Brain pericyte (primary cell): ENCODE measurements around the gene G6PC3.
"Not testable (repeated sequence)": the region's sequence is repeated elsewhere in the genome, so short reads cannot be mapped to it uniquely, and the experiment has no call there.

Source experiments
- DNase-seq: peaks from one replicate; pipeline ENCODE4 v3.0.0-alpha.2; 2012; ENCODE audit warnings: low read depth, low spot score

Gene G6PC3, protein sequence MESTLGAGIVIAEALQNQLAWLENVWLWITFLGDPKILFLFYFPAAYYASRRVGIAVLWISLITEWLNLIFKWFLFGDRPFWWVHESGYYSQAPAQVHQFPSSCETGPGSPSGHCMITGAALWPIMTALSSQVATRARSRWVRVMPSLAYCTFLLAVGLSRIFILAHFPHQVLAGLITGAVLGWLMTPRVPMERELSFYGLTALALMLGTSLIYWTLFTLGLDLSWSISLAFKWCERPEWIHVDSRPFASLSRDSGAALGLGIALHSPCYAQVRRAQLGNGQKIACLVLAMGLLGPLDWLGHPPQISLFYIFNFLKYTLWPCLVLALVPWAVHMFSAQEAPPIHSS

GRCh38 chr17:44070455-44071197 lies at the start of gene G6PC3:
Gene G6PC3 (plus strand): TSS chr17:44070735. CDS start chr17:44070966, 231 bp downstream.
- peak; percentile 94 for DNase-seq

DNA sequence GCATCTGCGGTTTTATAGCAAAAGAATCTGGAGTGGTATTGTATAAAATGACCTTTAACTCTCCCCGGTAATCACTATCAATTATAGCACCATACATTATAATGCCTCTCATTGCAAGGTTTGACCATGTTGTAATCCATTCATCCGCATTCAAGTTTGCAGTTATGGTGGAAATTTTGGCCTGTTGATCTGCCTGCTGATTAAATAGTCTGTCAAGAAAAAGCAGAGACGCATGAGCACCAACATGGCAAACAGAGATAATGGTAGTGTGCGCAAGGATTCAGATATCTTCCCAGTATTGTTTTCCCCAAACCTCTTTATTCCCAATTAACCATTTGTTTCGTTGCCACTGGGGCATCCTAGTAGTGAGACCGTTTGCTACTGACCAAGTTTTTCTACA lies 49.3 kb upstream of the G6PC3 start:
- DNase-seq: not testable (repeated sequence)

GRCh38 chr17:44022246-44022645 lies 48.3 kb upstream of the G6PC3 start:
- no peak for DNase-seq

- DNase-seq: no peak
Measured at GRCh38 chr17:44023545-44024270, 46.8 kb upstream of the G6PC3 start.

DNA sequence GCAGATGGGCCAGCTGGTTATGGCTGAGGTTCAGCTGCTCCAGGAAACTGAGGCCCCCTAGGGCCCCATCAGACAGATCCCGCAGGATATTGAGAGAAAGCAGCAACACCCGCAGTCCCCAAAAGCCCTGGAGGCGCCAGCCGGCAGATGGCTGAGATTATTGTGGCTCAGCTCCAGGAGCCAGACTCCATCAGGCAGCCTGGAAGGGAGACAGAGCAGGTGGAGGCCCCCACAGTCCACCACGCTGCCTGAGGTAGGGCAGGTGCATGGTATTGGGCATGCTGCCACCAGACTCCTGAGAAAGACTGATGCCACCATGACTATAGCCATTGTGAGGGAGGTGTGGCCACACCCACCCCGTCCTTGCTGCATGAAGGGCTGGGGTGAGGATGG lies 46.3 kb upstream of the G6PC3 start:
- DNase-seq: no peak

DNA sequence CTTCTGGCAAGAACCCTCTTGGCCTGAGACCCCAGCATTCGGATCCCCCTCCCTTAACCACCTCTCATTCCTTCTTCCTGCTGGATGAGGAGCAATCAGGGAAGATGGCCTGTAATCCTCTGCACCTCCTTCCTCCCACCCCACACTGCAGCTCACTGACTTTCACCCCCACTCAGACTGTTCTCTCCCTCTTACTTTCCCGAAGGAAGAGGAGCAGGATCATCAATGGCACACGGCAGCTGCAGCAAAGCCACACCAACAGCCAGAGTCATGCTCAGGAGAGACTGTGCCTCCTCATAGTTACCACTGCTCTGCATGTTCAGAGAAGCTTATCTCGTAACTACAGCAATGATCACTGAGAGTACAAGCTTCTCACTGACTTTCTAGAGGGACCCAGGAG lies 45.7 kb upstream of the G6PC3 start:
- no peak for DNase-seq

GRCh38 chr17:44029736-44030135 lies 40.8 kb upstream of the G6PC3 start:
- no peak for DNase-seq

DNA sequence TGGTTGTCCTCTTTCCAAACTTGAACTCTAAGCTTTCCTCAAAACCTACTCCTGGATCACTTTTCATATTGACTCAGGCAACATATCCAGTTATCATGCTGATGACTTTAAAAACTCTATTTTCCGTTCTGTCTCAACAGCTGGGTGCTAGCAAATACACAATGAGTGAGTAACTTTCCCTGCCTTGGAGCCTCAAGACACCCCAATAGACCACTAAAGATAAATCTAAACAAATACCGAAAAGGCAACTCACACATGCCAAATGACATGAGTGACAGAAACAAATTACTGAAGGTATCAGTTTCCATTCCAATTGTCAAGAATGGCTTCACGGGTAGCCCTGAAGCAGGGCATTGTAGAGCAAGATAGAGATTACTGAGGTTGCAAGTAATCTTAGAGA lies 40.1 kb upstream of the G6PC3 start:
- no peak for DNase-seq

- no peak for DNase-seq
Measured at GRCh38 chr17:44033861-44034408, 36.6 kb upstream of the G6PC3 start.

GRCh38 chr17:44034688-44035087 lies 35.8 kb upstream of the G6PC3 start:
- not testable (repeated sequence) for DNase-seq

- no peak for DNase-seq
Measured at GRCh38 chr17:44037471-44037870, 33.1 kb upstream of the G6PC3 start.

DNA sequence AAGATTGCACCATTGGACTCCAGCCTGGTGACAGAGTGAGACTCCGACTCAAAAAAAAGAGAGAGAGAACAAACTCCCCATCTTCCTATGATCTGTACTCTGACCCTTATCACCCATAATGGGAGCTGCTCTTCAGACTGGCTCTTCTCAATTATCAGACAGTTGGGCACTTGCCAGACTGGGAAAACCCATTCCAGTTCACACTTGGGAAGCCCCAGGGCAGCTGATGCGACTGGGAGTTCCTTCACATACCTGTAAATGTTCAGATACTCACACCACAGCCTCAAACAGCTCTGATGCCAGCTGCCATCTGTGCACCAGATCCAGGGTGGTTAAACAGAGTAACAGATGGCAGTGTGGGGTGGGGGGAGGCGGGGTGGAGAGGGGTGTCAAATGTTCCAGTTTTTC lies 31.9 kb upstream of the G6PC3 start:
- no peak for DNase-seq

- DNase-seq: no peak
Measured at GRCh38 chr17:44039829-44040635, 30.5 kb upstream of the G6PC3 start.

- no peak for DNase-seq
Measured at GRCh38 chr17:44043272-44043696, 27.3 kb upstream of the G6PC3 start.

DNA sequence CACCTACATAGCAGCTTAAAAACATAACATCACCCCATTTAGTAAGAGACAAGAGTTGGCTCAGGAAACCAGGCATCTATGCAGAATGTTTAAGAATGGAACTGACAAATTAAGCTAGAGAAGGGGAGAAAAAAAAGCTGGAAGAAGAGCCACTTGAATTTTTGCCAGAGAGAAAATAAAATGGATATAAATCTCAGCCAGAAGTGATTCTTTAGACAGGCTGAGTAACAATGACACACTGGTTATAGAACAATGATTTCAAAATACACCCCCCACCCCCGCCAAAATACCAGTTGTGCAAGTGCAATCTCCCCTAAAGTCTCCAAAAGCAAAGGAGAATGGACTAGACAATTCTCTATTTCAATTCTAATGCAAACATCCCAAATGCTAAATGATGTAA lies 26.5 kb upstream of the G6PC3 start:
- DNase-seq: no peak

GRCh38 chr17:44045486-44045885 lies 25.0 kb upstream of the G6PC3 start:
- no peak for DNase-seq

GRCh38 chr17:44046893-44047292 lies 23.6 kb upstream of the G6PC3 start:
- not testable (repeated sequence) for DNase-seq

DNA sequence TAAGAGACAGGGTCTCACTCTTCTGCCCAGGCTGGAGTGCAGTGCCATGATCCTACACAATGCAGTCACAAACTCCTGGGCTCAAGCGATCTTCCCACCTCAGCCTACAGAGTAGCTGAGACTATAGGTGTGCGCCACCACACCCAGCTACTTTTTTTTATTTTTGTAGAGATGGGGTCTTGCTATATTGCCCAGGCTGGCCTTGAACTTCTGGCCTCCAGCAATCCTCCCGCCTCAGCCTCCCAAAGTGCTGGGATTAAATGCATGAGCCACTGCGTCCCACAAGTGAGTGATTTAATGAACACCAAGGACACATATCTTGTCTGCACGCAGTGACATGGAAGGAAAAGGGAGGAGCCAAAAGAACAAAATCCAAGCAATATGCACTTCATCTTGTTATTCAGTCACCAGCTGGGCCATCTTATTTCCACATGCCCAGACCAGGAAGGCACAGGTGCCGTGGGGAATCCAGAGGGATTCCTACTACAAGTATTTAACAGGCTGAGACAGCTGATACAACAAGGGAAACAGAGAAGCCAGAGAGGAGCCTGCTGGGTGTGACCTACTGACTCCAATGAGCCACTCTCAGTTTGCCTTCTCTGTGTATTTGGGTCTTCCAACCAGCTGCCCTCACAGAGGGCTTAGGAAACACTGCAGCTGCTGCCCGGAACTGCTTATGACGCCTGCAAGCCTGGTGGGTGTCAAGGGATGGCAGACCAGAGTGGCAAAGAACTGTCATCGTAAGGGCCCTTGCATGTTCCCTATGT lies 21.1 kb upstream of the G6PC3 start:
- no peak for DNase-seq

GRCh38 chr17:44053125-44053872 lies 17.2 kb upstream of the G6PC3 start:
- no peak for DNase-seq
